ENCODE measurements around the gene RGS8. TPM values are rescaled to one million over a fixed set of nuclear protein-coding genes. Genes with fewer than 3 reads are reported as not detected.
"Not testable (repeated sequence)": the region's sequence is repeated elsewhere in the genome, so short reads cannot be mapped to it uniquely, and the experiment has no call there.

The RGS8 gene
- total RNA-seq, 1 donor from 2014 or later, result 0.17 TPM

- no peak for DNase-seq (ENCODE audit: low spot score)
- H3K4me3 Mint-ChIP-seq (ENCODE audit: unreplicated experiment), result no peak overlapping the region
- H3K4me1 Mint-ChIP-seq (ENCODE audit: low read depth), result peaks cover 28% of the 10 kb centered on the region
- TF ChIP-seq CTCF (IDR thresholded peaks at IDR 0.05), result no peak
- H3K36me3 Mint-ChIP-seq (ENCODE audit: low read depth), result no peaks in the 10 kb centered on the region
- H3K9me3 Mint-ChIP-seq (ENCODE audit: low read depth), result no peaks in the 10 kb centered on the region
- H3K27me3 Mint-ChIP-seq (ENCODE audit: low read depth), result no peaks in the 10 kb centered on the region
- no peak overlapping the region for H3K27ac Mint-ChIP-seq (ENCODE audit: unreplicated experiment)
Observed at GRCh38 chr1:182702826-182703524, 18.6 kb upstream of the RGS8 start.

GRCh38 chr1:182700351-182700709, 15.9 kb upstream of the RGS8 start:
- H3K4me3 Mint-ChIP-seq (ENCODE audit: unreplicated experiment), result no peak overlapping the region
- H3K27ac Mint-ChIP-seq (ENCODE audit: unreplicated experiment), result no peak overlapping the region
- H3K36me3 Mint-ChIP-seq (ENCODE audit: low read depth), result no peaks in the 10 kb centered on the region
- H3K27me3 Mint-ChIP-seq (ENCODE audit: low read depth), result no peaks in the 10 kb centered on the region
- no peak for DNase-seq (ENCODE audit: low spot score)
- no peaks in the 10 kb centered on the region for H3K9me3 Mint-ChIP-seq (ENCODE audit: low read depth)
- no peak for TF ChIP-seq CTCF (IDR thresholded peaks at IDR 0.05)
- H3K4me1 Mint-ChIP-seq (ENCODE audit: low read depth), result peaks cover 25% of the 10 kb centered on the region

GRCh38 chr1:182699393-182700350, 15.3 kb upstream of the RGS8 start:
- no peak for TF ChIP-seq CTCF (IDR thresholded peaks at IDR 0.05)
- H3K9me3 Mint-ChIP-seq (ENCODE audit: low read depth), result no peaks in the 10 kb centered on the region
- peak overlapping the region; percentile 71 for H3K27ac Mint-ChIP-seq (ENCODE audit: unreplicated experiment)
- H3K4me1 Mint-ChIP-seq (ENCODE audit: low read depth), result peaks cover 25% of the 10 kb centered on the region
- DNase-seq (ENCODE audit: low spot score), result no peak
- H3K36me3 Mint-ChIP-seq (ENCODE audit: low read depth), result no peaks in the 10 kb centered on the region
- no peak overlapping the region for H3K4me3 Mint-ChIP-seq (ENCODE audit: unreplicated experiment)
- no peaks in the 10 kb centered on the region for H3K27me3 Mint-ChIP-seq (ENCODE audit: low read depth)

GRCh38 chr1:182698971-182699370, 14.6 kb upstream of the RGS8 start:
- Mint-ChIP-seq H3K4me3 (ENCODE audit: unreplicated experiment) (no peak overlapping the region), H3K36me3 (ENCODE audit: low read depth) (no peaks in the 10 kb centered on the region), H3K9me3 (ENCODE audit: low read depth) (peaks cover 3% of the 10 kb centered on the region), H3K4me1 (ENCODE audit: low read depth) (peaks cover 25% of the 10 kb centered on the region), H3K27ac (ENCODE audit: unreplicated experiment) (peak overlapping the region; percentile 71), H3K27me3 (ENCODE audit: low read depth) (no peaks in the 10 kb centered on the region)
- no peak for DNase-seq (ENCODE audit: low spot score)
- no peak for TF ChIP-seq CTCF (IDR thresholded peaks at IDR 0.05)

GRCh38 chr1:182693139-182693538, 8.8 kb upstream of the RGS8 start:
- H3K36me3 Mint-ChIP-seq (ENCODE audit: low read depth); DNase-seq (ENCODE audit: low spot score); H3K27me3 Mint-ChIP-seq (ENCODE audit: low read depth); H3K4me3 Mint-ChIP-seq (ENCODE audit: unreplicated experiment); H3K4me1 Mint-ChIP-seq (ENCODE audit: low read depth); H3K27ac Mint-ChIP-seq (ENCODE audit: unreplicated experiment): not testable (repeated sequence)
- H3K9me3 Mint-ChIP-seq (ENCODE audit: low read depth), result peaks cover 15% of the 10 kb centered on the region
